Parathyroid adenoma (tissue), 2 donors: ENCODE measurements around the gene PAPSS1.

Source experiments
- H2AFZ ChIP-seq: fragments of 300-600 bp; sonication (generic); one replicate; pipeline ENCODE4 v1.7.0; 2017; ENCODE audit warnings: antibody characterized with exemption, mild to moderate bottlenecking
- H3K27ac ChIP-seq: fragments of 300-600 bp; sonication (generic); one replicate; pipeline ENCODE4 v1.7.0; 2017
- H3K27me3 ChIP-seq: fragments of 300-600 bp; sonication (generic); one replicate; pipeline ENCODE4 v1.7.0; 2017; ENCODE audit warnings: low read length; ENCODE audit not compliant: control insufficient read depth, insufficient read depth
- H3K36me3 ChIP-seq: fragments of 300-600 bp; sonication (generic); one replicate; pipeline ENCODE4 v1.7.0; 2017; ENCODE audit warnings: low read length; ENCODE audit not compliant: control insufficient read depth, insufficient read depth
- H3K4me1 ChIP-seq: fragments of 300-600 bp; sonication (generic); one replicate; pipeline ENCODE4 v1.7.0; 2017; ENCODE audit warnings: control low read depth
- H3K4me2 ChIP-seq: fragments of 300-600 bp; sonication (generic); one replicate; pipeline ENCODE4 v1.7.0; 2017; ENCODE audit warnings: low read length
- H3K4me3 ChIP-seq: fragments of 300-600 bp; sonication (generic); one replicate; pipeline ENCODE4 v1.7.0; 2017; ENCODE audit warnings: low read depth, low read length
- H3K79me2 ChIP-seq: fragments of 300-600 bp; sonication (generic); one replicate; pipeline ENCODE4 v1.7.0; 2017; ENCODE audit warnings: control low read depth
- H3K9ac ChIP-seq: fragments of 300-600 bp; sonication (generic); one replicate; pipeline ENCODE4 v1.7.0; 2017; ENCODE audit warnings: mild to moderate bottlenecking
- H3K9me3 ChIP-seq: fragments of 300-600 bp; sonication (generic); one replicate; pipeline ENCODE4 v1.7.0; 2017; ENCODE audit warnings: low read length; ENCODE audit not compliant: control insufficient read depth
- TF ChIP-seq, protein P1 (sequence below): fragments of 300-600 bp; sonication (generic); IDR thresholded peaks from one replicate; pipeline ENCODE4 v1.7.0; 2017; ENCODE audit warnings: antibody characterized with exemption, mild to moderate bottlenecking
- donor health status: primary hyperparathyroidism.

The PAPSS1 gene

DNA sequence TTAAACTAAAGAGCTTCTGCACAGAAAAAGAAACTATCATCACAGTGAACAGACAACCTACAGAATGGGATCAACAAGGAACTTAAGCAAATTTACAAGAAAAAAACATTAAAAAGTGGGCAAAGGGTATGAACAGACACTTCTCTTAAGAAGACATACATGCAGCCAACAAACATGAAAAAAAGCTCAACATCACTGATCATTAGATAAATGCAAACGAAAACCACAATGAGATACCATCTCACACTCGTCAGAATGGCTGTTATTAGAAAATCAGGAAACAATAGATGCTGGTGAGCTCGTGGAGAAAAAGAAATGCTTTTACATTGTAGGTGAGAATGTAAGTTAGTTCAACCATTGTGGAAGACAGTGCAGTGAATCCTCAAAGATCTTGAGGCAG, 27.8 kb downstream of the PAPSS1 start:
- Histone ChIP-seq H3K79me2 (peaks cover 3% of the 10 kb centered on the region), H3K36me3 (no peaks in the 10 kb centered on the region), H3K27me3 (no peaks in the 10 kb centered on the region), H3K9ac (no peak overlapping the region), H3K4me1 (no peaks in the 10 kb centered on the region), H3K27ac (no peak overlapping the region), H3K4me3 (no peak overlapping the region), H2AFZ (no peak overlapping the region), H3K9me3 (no peaks in the 10 kb centered on the region), H3K4me2 (no peak overlapping the region)
- TF ChIP-seq, protein P1, sequence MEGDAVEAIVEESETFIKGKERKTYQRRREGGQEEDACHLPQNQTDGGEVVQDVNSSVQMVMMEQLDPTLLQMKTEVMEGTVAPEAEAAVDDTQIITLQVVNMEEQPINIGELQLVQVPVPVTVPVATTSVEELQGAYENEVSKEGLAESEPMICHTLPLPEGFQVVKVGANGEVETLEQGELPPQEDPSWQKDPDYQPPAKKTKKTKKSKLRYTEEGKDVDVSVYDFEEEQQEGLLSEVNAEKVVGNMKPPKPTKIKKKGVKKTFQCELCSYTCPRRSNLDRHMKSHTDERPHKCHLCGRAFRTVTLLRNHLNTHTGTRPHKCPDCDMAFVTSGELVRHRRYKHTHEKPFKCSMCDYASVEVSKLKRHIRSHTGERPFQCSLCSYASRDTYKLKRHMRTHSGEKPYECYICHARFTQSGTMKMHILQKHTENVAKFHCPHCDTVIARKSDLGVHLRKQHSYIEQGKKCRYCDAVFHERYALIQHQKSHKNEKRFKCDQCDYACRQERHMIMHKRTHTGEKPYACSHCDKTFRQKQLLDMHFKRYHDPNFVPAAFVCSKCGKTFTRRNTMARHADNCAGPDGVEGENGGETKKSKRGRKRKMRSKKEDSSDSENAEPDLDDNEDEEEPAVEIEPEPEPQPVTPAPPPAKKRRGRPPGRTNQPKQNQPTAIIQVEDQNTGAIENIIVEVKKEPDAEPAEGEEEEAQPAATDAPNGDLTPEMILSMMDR, result no peak

DNA sequence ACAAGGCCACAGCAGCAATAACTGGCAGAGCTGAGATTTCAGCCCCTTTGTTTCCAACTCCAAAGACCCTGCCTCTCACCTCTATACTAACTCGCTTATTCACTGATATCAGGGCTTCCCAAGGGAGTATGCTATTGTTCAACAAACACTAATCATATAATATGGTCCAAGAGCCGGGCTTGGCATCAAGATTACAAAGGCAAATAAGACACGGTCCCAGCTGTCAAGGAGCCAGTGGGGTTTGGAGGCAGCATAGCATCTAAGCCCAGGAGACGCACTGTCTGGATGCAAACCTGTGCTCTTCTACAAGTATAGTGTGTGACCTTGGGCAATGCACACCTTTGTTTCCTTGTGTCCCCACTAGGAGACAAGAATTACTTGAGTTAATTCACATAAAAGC, 28.7 kb downstream of the PAPSS1 start:
- TF ChIP-seq, protein P1, result no peak
- H3K4me2 ChIP-seq, result no peak overlapping the region
- no peak overlapping the region for H3K27ac ChIP-seq
- H2AFZ ChIP-seq, result no peak overlapping the region
- no peaks in the 10 kb centered on the region for H3K4me1 ChIP-seq
- H3K79me2 ChIP-seq, result peaks cover 3% of the 10 kb centered on the region
- no peaks in the 10 kb centered on the region for H3K9me3 ChIP-seq
- H3K4me3 ChIP-seq, result no peak overlapping the region
- H3K27me3 ChIP-seq, result no peaks in the 10 kb centered on the region
- H3K9ac ChIP-seq, result no peak overlapping the region
- no peaks in the 10 kb centered on the region for H3K36me3 ChIP-seq

- Histone ChIP-seq H2AFZ (no peak overlapping the region), H3K27ac (no peak overlapping the region), H3K27me3 (no peaks in the 10 kb centered on the region), H3K36me3 (no peaks in the 10 kb centered on the region), H3K4me3 (no peak overlapping the region), H3K9ac (no peak overlapping the region), H3K4me2 (no peak overlapping the region), H3K4me1 (no peaks in the 10 kb centered on the region), H3K79me2 (peaks cover 3% of the 10 kb centered on the region), H3K9me3 (no peaks in the 10 kb centered on the region)
- TF ChIP-seq, protein P1, result no peak
Observed at GRCh38 chr4:107689912-107690587, 30.0 kb downstream of the PAPSS1 start.

- Histone ChIP-seq H3K9me3 (no peaks in the 10 kb centered on the region), H2AFZ (no peak overlapping the region), H3K27me3 (no peaks in the 10 kb centered on the region), H3K4me3 (no peak overlapping the region), H3K4me1 (no peaks in the 10 kb centered on the region), H3K4me2 (no peak overlapping the region), H3K9ac (no peak overlapping the region), H3K79me2 (peaks cover 3% of the 10 kb centered on the region), H3K36me3 (no peaks in the 10 kb centered on the region), H3K27ac (no peak overlapping the region)
- TF ChIP-seq, protein P1, result no peak
Observed at GRCh38 chr4:107688421-107688820, 31.6 kb downstream of the PAPSS1 start.

GRCh38 chr4:107685740-107686139, 34.3 kb downstream of the PAPSS1 start:
- Histone ChIP-seq H3K4me2 (no peak overlapping the region), H3K79me2 (peaks cover 3% of the 10 kb centered on the region), H2AFZ (no peak overlapping the region), H3K27ac (no peak overlapping the region), H3K4me1 (no peaks in the 10 kb centered on the region), H3K9me3 (no peaks in the 10 kb centered on the region), H3K9ac (no peak overlapping the region), H3K27me3 (no peaks in the 10 kb centered on the region), H3K4me3 (no peak overlapping the region), H3K36me3 (no peaks in the 10 kb centered on the region)
- TF ChIP-seq, protein P1, result no peak
